ENCODE measurements around the gene CD84.
A peak's percentile ranks its signal among the peaks of the same experiment; 100 is the strongest.
"Not testable (repeated sequence)": the region's sequence is repeated elsewhere in the genome, so short reads cannot be mapped to it uniquely, and the experiment has no call there.

The CD84 gene

DNA sequence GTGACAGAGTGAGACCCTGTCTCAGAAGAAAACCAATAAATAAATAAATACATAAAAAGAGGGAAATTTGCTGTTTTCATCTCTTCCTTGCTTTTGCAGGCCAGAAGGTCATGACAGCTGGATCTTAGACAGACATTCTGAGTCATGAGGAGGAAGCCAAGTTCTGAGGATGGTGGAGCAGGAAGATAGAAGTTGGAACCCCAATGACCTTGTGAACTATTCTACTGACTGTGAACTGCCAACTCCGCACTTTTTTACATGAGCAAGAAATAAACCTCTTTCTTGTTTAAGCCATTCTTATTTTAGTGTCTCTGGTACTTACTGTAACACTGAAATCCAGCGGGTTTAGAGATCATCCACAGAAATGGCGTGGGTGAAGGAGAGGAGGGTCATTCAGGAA lies 8.5 kb downstream of the CD84 start:
- H3K4me1 Mint-ChIP-seq (ENCODE audit: low read depth), result peaks cover 99% of the 10 kb centered on the region
- no peaks in the 10 kb centered on the region for H3K27me3 Mint-ChIP-seq
- H3K4me3 Mint-ChIP-seq, result no peak overlapping the region
- peak overlapping the region; percentile 84 for H3K27ac Mint-ChIP-seq
- no peaks in the 10 kb centered on the region for H3K9me3 Mint-ChIP-seq
- no peak for DNase-seq
- H3K36me3 Mint-ChIP-seq (ENCODE audit: low read depth), result peaks cover 18% of the 10 kb centered on the region

GRCh38 chr1:160569806-160570205 lies 9.5 kb downstream of the CD84 start:
- H3K9me3 Mint-ChIP-seq, result no peaks in the 10 kb centered on the region
- no peaks in the 10 kb centered on the region for H3K27me3 Mint-ChIP-seq
- peak overlapping the region; percentile 84 for H3K27ac Mint-ChIP-seq
- peaks cover 98% of the 10 kb centered on the region for H3K4me1 Mint-ChIP-seq (ENCODE audit: low read depth)
- no peak for DNase-seq
- H3K4me3 Mint-ChIP-seq, result peak overlapping the region; percentile 7
- peaks cover 25% of the 10 kb centered on the region for H3K36me3 Mint-ChIP-seq (ENCODE audit: low read depth)

- Mint-ChIP-seq H3K27me3 (no peaks in the 10 kb centered on the region), H3K4me1 (ENCODE audit: low read depth) (peaks cover 97% of the 10 kb centered on the region), H3K27ac (peak overlapping the region; percentile 96), H3K4me3 (peak overlapping the region; percentile 60), H3K9me3 (peaks cover 4% of the 10 kb centered on the region), H3K36me3 (ENCODE audit: low read depth) (peaks cover 40% of the 10 kb centered on the region)
- peak; percentile 72 for DNase-seq
Observed at GRCh38 chr1:160567858-160568682, 11.2 kb downstream of the CD84 start.

GRCh38 chr1:160567341-160567740 lies 12.0 kb downstream of the CD84 start:
- H3K4me1 Mint-ChIP-seq (ENCODE audit: low read depth), result peaks cover 96% of the 10 kb centered on the region
- peaks cover 47% of the 10 kb centered on the region for H3K36me3 Mint-ChIP-seq (ENCODE audit: low read depth)
- no peak for DNase-seq
- H3K27me3 Mint-ChIP-seq, result no peaks in the 10 kb centered on the region
- H3K27ac Mint-ChIP-seq, result peak overlapping the region; percentile 96
- H3K9me3 Mint-ChIP-seq, result peaks cover 11% of the 10 kb centered on the region
- H3K4me3 Mint-ChIP-seq, result peak overlapping the region; percentile 60

- H3K27me3 Mint-ChIP-seq, result no peaks in the 10 kb centered on the region
- H3K4me3 Mint-ChIP-seq, result no peak overlapping the region
- H3K4me1 Mint-ChIP-seq (ENCODE audit: low read depth), result peaks cover 96% of the 10 kb centered on the region
- peaks cover 13% of the 10 kb centered on the region for H3K9me3 Mint-ChIP-seq
- H3K27ac Mint-ChIP-seq, result peak overlapping the region; percentile 96
- no peak for DNase-seq
- H3K36me3 Mint-ChIP-seq (ENCODE audit: low read depth), result peaks cover 39% of the 10 kb centered on the region
Observed at GRCh38 chr1:160565564-160565963, 13.7 kb downstream of the CD84 start.

- peaks cover 15% of the 10 kb centered on the region for H3K9me3 Mint-ChIP-seq
- H3K27ac Mint-ChIP-seq, result peak overlapping the region; percentile 63
- peaks cover 97% of the 10 kb centered on the region for H3K4me1 Mint-ChIP-seq (ENCODE audit: low read depth)
- DNase-seq, H3K27me3 Mint-ChIP-seq, H3K4me3 Mint-ChIP-seq: not testable (repeated sequence)
- H3K36me3 Mint-ChIP-seq (ENCODE audit: low read depth), result peaks cover 39% of the 10 kb centered on the region
Observed at GRCh38 chr1:160563230-160563629, 16.1 kb downstream of the CD84 start.

DNA sequence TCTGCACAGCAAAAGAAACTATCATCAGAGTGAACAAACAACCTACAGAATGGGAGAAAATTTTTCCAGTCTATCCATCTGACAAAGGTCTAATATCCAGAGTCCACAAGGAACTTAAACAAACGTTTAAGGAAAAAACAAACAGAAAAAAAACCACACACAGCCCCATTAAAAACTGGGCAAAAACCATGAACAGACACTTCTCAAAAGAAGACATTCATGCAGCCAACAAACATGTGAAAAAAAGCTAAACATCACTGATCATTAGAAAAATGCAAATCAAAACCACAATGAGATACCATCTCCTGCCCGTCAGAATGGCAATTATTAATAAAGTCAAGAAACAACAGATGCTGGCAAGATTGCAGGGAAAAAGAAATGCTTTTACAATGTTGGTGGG lies 16.6 kb downstream of the CD84 start:
- DNase-seq, H3K27me3 Mint-ChIP-seq, H3K4me3 Mint-ChIP-seq: not testable (repeated sequence)
- H3K36me3 Mint-ChIP-seq (ENCODE audit: low read depth), result peaks cover 39% of the 10 kb centered on the region
- H3K9me3 Mint-ChIP-seq, result peaks cover 15% of the 10 kb centered on the region
- peaks cover 94% of the 10 kb centered on the region for H3K4me1 Mint-ChIP-seq (ENCODE audit: low read depth)
- peak overlapping the region; percentile 39 for H3K27ac Mint-ChIP-seq

DNA sequence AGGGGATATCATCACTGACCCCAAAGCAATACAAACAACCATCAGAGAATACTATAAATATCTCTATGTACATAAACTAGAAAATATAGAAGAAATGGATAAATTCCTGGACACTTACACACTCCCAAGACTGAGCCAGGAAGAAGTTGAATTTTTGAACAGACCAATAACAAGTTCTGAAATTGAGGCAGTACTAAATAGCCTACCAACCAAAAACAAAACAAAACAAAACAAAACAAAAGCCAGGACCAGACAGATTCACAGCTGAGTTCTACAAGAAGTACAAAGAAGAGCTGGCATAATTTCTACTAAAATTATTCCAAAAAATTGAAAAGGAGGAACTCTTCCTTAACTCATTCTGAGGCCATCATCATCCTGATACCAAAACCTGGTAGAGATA lies 18.5 kb downstream of the CD84 start:
- no peak for DNase-seq
- Mint-ChIP-seq H3K36me3 (ENCODE audit: low read depth) (peaks cover 38% of the 10 kb centered on the region), H3K9me3 (peaks cover 15% of the 10 kb centered on the region), H3K27me3 (no peaks in the 10 kb centered on the region), H3K27ac (peak overlapping the region; percentile 93), H3K4me3 (peak overlapping the region; percentile 72), H3K4me1 (ENCODE audit: low read depth) (peaks cover 84% of the 10 kb centered on the region)

DNA sequence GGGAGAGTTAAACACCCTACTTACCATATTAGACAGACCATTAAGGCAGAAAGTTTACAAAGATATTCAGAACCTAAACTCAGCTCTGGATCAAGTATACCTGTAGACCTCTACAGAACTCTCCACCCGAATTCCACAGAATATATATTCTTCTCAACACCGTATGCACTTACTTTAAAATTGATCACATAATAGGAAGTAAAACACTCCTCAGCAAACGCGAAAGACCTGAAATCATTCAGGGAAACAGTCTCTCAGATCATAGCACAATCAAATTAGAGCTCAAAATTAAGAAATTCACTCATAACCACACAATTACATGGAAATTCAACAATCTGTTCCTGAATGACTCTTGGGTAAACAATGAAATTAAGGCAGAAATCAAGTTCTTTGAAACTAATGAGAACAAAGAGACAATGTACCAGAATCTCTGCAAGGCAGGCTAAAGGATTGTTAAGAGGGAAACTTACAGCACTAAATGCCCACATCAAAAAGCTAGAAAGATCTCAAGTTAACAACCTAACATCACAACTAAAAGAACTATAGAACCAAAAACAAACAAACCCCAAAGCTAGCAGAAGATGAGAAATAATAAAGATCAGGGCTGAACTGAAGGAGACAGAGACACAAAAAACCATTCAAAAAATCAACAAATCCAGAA lies 19.1 kb downstream of the CD84 start:
- Mint-ChIP-seq H3K27me3 (no peaks in the 10 kb centered on the region), H3K27ac (peak overlapping the region; percentile 93), H3K36me3 (ENCODE audit: low read depth) (peaks cover 35% of the 10 kb centered on the region), H3K9me3 (peaks cover 15% of the 10 kb centered on the region), H3K4me3 (peak overlapping the region; percentile 72), H3K4me1 (ENCODE audit: low read depth) (peaks cover 80% of the 10 kb centered on the region)
- no peak for DNase-seq

GRCh38 chr1:160559437-160559836 lies 19.9 kb downstream of the CD84 start:
- H3K9me3 Mint-ChIP-seq, result peaks cover 15% of the 10 kb centered on the region
- H3K27me3 Mint-ChIP-seq, DNase-seq: not testable (repeated sequence)
- peak overlapping the region; percentile 72 for H3K4me3 Mint-ChIP-seq
- H3K4me1 Mint-ChIP-seq (ENCODE audit: low read depth), result peaks cover 73% of the 10 kb centered on the region
- peak overlapping the region; percentile 93 for H3K27ac Mint-ChIP-seq
- peaks cover 32% of the 10 kb centered on the region for H3K36me3 Mint-ChIP-seq (ENCODE audit: low read depth)

DNA sequence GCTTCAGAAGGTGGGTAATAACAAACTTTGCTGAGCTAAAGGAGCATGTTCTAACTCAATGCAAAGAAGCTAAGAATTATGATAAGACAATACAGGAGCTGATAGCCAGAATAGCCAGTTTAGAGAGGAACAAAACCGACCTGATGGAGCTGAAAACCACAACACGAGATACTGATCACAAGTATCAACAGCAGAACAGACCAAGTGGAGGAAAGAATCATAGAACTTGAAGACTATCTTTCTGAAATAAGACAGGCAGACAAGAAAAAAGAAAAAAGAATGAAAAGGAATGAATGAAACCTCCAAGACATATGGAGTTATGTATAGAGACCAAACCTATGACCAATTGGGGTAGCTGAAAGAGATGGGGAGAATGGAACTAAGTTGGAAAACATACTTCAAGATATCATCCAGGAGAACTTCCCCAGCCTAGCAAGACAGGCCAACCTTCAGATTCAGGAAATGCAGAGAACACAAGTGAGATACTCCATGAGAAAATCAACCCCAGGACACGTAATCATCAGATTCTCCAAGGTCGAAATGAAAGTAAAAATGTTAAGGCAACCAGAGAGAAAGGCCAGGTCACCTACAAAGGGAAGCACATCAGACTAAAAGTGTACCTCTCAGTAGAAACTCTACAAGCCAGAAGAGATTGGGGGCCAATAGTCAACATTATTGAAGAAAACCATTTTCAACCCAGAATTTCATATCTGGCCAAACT lies 20.5 kb downstream of the CD84 start:
- Mint-ChIP-seq H3K36me3 (ENCODE audit: low read depth) (peaks cover 28% of the 10 kb centered on the region), H3K27ac (peak overlapping the region; percentile 93)

GRCh38 chr1:160553778-160554177 lies 25.5 kb downstream of the CD84 start:
- Mint-ChIP-seq H3K9me3 (no peaks in the 10 kb centered on the region), H3K27ac (peak overlapping the region; percentile 2), H3K27me3 (no peaks in the 10 kb centered on the region), H3K4me1 (ENCODE audit: low read depth) (peaks cover 28% of the 10 kb centered on the region), H3K36me3 (ENCODE audit: low read depth) (peaks cover 42% of the 10 kb centered on the region), H3K4me3 (no peak overlapping the region)
- DNase-seq, result no peak

More for the DNA sequence above, 20.5 kb downstream of the CD84 start:
- Mint-ChIP-seq H3K4me1 (ENCODE audit: low read depth) (peaks cover 67% of the 10 kb centered on the region), H3K27me3 (no peaks in the 10 kb centered on the region), H3K4me3 (peak overlapping the region; percentile 72), H3K9me3 (peaks cover 15% of the 10 kb centered on the region)
- DNase-seq, result no peak

DNA sequence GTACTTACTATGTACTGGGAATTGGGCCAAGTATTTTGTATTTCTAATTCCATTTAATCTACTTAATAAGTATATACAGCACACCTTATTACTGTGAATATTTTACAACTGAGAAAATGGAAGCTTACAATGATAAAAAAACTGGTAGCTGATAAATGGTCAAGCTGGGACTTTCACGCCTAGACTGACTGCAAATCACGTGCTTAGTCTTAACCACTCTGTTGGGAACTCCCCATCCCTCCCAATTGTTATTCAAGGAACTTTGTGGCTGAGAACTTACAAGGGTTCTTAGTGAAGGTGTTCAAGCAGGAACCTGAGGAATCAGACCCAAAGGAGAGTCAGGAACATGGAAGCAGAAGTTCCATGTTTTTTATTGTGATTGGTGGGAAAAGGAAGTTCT lies 26.9 kb downstream of the CD84 start:
- no peak overlapping the region for H3K4me3 Mint-ChIP-seq
- no peaks in the 10 kb centered on the region for H3K9me3 Mint-ChIP-seq
- H3K27ac Mint-ChIP-seq, result peak overlapping the region; percentile 24
- DNase-seq, result no peak
- peaks cover 20% of the 10 kb centered on the region for H3K4me1 Mint-ChIP-seq (ENCODE audit: low read depth)
- H3K27me3 Mint-ChIP-seq, result no peaks in the 10 kb centered on the region
- peaks cover 49% of the 10 kb centered on the region for H3K36me3 Mint-ChIP-seq (ENCODE audit: low read depth)

DNA sequence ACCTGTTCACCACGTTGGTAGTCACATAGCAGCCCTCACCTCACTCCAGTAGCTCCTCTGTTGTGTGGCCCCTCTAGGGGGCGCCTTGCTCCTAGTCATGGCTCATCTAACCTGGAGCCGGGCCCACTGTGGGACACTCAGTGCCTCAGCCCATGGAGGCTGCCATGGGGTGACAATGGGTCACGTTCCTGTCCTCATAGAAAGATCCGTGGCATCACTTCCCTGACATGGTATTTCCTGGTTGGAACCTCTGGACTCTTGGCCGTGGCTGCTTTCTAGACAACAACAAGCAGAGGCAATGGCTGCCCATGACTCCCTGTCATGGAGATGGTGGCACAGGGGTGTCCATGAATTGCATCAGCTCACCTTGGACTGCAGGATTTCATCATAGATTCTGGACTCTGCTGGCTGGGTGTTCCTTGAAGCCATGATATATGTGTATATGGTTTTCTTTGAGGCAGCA lies 28.7 kb downstream of the CD84 start:
- H3K27me3 Mint-ChIP-seq, result no peaks in the 10 kb centered on the region
- H3K36me3 Mint-ChIP-seq (ENCODE audit: low read depth), result peaks cover 56% of the 10 kb centered on the region
- DNase-seq, result peak; percentile 77
- peak overlapping the region; percentile 60 for H3K27ac Mint-ChIP-seq
- no peaks in the 10 kb centered on the region for H3K9me3 Mint-ChIP-seq
- H3K4me1 Mint-ChIP-seq (ENCODE audit: low read depth), result peaks cover 10% of the 10 kb centered on the region
- H3K4me3 Mint-ChIP-seq, result no peak overlapping the region
